HepG2 (cell line): ENCODE data around the gene C2. TPM values are rescaled to one million over a fixed set of nuclear protein-coding genes. Genes with fewer than 3 reads are reported as not detected.

ENCODE experiments used
- CBFB ChIP-seq: sonication (generic); formaldehyde crosslinking; IDR thresholded peaks from 2 replicates; pipeline ENCODE4 v1.4.0; 2020; ENCODE audit warnings: missing genetic modification reagents
- FLYWCH1 ChIP-seq: sonication (generic); formaldehyde crosslinking; IDR thresholded peaks from 2 replicates; pipeline ENCODE4 v1.8.1; 2023; ENCODE audit warnings: mild to moderate bottlenecking, missing genetic modification reagents
- KDM5A ChIP-seq: fragments of 200-600 bp; sonication (generic); IDR thresholded peaks from 2 replicates; pipeline ENCODE4 v1.7.0; 2018; ENCODE audit warnings: antibody characterized with exemption, mild to moderate bottlenecking, low read length, borderline replicate concordance
- KLF15 ChIP-seq: sonication (generic); formaldehyde crosslinking; IDR thresholded peaks from 2 replicates; pipeline ENCODE4 v1.8.1; 2023; ENCODE audit warnings: borderline replicate concordance, mild to moderate bottlenecking, inconsistent platforms, missing genetic modification reagents, mixed read lengths
- MTF2 ChIP-seq: sonication (generic); formaldehyde crosslinking; IDR thresholded peaks from 2 replicates; pipeline ENCODE4 v1.5.0; 2020; ENCODE audit warnings: missing genetic modification reagents, borderline replicate concordance
- NKX3-1 ChIP-seq: sonication (generic); formaldehyde crosslinking; IDR thresholded peaks from 2 replicates; pipeline ENCODE4 v1.5.0; 2020; ENCODE audit warnings: missing genetic modification reagents
- NRL ChIP-seq: sonication (generic); formaldehyde crosslinking; IDR thresholded peaks from 2 replicates; pipeline ENCODE4 v1.5.0; 2020; ENCODE audit warnings: missing genetic modification reagents, mild to moderate bottlenecking, moderate library complexity, borderline replicate concordance
- PBX2 ChIP-seq: IDR thresholded peaks from 2 replicates; pipeline ENCODE4 v1.6.1; 2016; ENCODE audit warnings: control low read depth
- RARG ChIP-seq: sonication (generic); formaldehyde crosslinking; IDR thresholded peaks from 2 replicates; pipeline ENCODE4 v1.4.0; 2020; ENCODE audit warnings: low read depth, mild to moderate bottlenecking, missing genetic modification reagents
- RFXAP ChIP-seq: sonication (generic); formaldehyde crosslinking; IDR thresholded peaks from 2 replicates; pipeline ENCODE4 v1.4.0; 2020; ENCODE audit warnings: missing genetic modification reagents, borderline replicate concordance
- SNAI1 ChIP-seq: sonication (generic); formaldehyde crosslinking; IDR thresholded peaks from 2 replicates; pipeline ENCODE4 v1.5.0; 2020; ENCODE audit warnings: mild to moderate bottlenecking, missing genetic modification reagents, borderline replicate concordance
- ZNF224 ChIP-seq: sonication (generic); formaldehyde crosslinking; IDR thresholded peaks from 2 replicates; pipeline ENCODE4 v1.5.0; 2020; ENCODE audit warnings: mild to moderate bottlenecking, missing genetic modification reagents
- ZNF225 ChIP-seq: sonication (generic); formaldehyde crosslinking; IDR thresholded peaks from 2 replicates; pipeline ENCODE4 v1.4.0; 2020; ENCODE audit warnings: mild to moderate bottlenecking, missing genetic modification reagents
- ZNF501 ChIP-seq: sonication (generic); formaldehyde crosslinking; IDR thresholded peaks from 2 replicates; pipeline ENCODE4 v1.5.1; 2020; ENCODE audit warnings: mild to moderate bottlenecking, moderate library complexity, missing genetic modification reagents
- ZXDC ChIP-seq: sonication (generic); formaldehyde crosslinking; IDR thresholded peaks from 2 replicates; pipeline ENCODE4 v1.5.0; 2020; ENCODE audit warnings: mild to moderate bottlenecking, missing genetic modification reagents
- polyA plus RNA-seq, 8 experiments: library from polyadenylated mRNA; depleted of rRNA in 3 of 8; stranded (reverse) in 7 of 8; unstranded in 1 of 8; fragments of >200 nt; fragmentation: Illumina TruSeq in 4 of 8; extraction: Trizol in 4 of 8; gene quantifications; 2 replicates each; pipeline versions ENCODE4 v1.2.1 to v1.2.3, GENCODE V29; 2011 to 2016; ENCODE audit warnings: low read depth in 4 of 8, missing spikeins in 1 of 8, mixed read lengths in 1 of 8; ENCODE audit not compliant: insufficient read depth in 1 of 8
- total RNA-seq, 5 experiments: library from RNA; depleted of rRNA; stranded (reverse); fragments of >200 nt; fragmentation: Illumina TruSeq; extraction: Trizol; gene quantifications; 2 replicates each; pipeline ENCODE4 v1.2.3, GENCODE V29; 2016; ENCODE audit warnings: low read depth in 1 of 5
- TF ChIP-seq, protein P1 (sequence below): sonication (generic); formaldehyde crosslinking; conservative IDR thresholded peaks from 2 replicates; pipeline ENCODE4 v1.4.0; 2020; ENCODE audit warnings: missing genetic modification reagents
- TF ChIP-seq, protein P2 (sequence below): sonication (generic); formaldehyde crosslinking; IDR thresholded peaks from 2 replicates; pipeline ENCODE4 v1.8.0; 2022; ENCODE audit warnings: mild to moderate bottlenecking, missing genetic modification reagents, moderate library complexity
- TF ChIP-seq, protein P3 (sequence below): sonication (generic); formaldehyde crosslinking; IDR thresholded peaks from 2 replicates; pipeline ENCODE4 v1.5.0; 2020; ENCODE audit warnings: missing genetic modification reagents, mild to moderate bottlenecking, borderline replicate concordance
- TF ChIP-seq, protein P4 (sequence below): sonication (generic); formaldehyde crosslinking; IDR thresholded peaks from 2 replicates; pipeline ENCODE4 v1.5.0; 2020; ENCODE audit warnings: missing genetic modification reagents

The C2 gene
- total and polyA plus RNA-seq, 2 of the 13 experiments (the other 11 are each of a cell fraction or from before 2014, with no cell fraction given) = 165 to 307 TPM

- peak; percentile 48; the same call in 1 of the 2 replicates for TF ChIP-seq MTF2
- peak; percentile 64; the same call in 1 of the 2 replicates for TF ChIP-seq KDM5A
- TF ChIP-seq, protein P1, sequence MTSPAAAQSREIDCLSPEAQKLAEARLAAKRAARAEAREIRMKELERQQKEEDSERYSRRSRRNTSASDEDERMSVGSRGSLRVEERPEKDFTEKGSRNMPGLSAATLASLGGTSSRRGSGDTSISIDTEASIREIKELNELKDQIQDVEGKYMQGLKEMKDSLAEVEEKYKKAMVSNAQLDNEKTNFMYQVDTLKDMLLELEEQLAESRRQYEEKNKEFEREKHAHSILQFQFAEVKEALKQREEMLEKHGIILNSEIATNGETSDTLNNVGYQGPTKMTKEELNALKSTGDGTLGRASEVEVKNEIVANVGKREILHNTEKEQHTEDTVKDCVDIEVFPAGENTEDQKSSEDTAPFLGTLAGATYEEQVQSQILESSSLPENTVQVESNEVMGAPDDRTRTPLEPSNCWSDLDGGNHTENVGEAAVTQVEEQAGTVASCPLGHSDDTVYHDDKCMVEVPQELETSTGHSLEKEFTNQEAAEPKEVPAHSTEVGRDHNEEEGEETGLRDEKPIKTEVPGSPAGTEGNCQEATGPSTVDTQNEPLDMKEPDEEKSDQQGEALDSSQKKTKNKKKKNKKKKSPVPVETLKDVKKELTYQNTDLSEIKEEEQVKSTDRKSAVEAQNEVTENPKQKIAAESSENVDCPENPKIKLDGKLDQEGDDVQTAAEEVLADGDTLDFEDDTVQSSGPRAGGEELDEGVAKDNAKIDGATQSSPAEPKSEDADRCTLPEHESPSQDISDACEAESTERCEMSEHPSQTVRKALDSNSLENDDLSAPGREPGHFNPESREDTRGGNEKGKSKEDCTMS = no peak
- TF ChIP-seq ZNF225 (CRISPR knock-in tag) = no peak; the same call in none of the 2 replicates
- no peak for TF ChIP-seq ZXDC (CRISPR knock-in tag)
- no peak; the same call in 1 of the 2 replicates for TF ChIP-seq NRL
- TF ChIP-seq FLYWCH1 (CRISPR knock-in tag) = no peak
- TF ChIP-seq NKX3-1 = 0 out of 2 replicates have a peak, but pooled peaks have one; percentile 26
- TF ChIP-seq, protein P2, sequence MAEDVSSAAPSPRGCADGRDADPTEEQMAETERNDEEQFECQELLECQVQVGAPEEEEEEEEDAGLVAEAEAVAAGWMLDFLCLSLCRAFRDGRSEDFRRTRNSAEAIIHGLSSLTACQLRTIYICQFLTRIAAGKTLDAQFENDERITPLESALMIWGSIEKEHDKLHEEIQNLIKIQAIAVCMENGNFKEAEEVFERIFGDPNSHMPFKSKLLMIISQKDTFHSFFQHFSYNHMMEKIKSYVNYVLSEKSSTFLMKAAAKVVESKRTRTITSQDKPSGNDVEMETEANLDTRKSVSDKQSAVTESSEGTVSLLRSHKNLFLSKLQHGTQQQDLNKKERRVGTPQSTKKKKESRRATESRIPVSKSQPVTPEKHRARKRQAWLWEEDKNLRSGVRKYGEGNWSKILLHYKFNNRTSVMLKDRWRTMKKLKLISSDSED (CRISPR knock-in tag) = no peak
- peak; percentile 86 for TF ChIP-seq RFXAP (CRISPR knock-in tag)
- TF ChIP-seq, protein P3, sequence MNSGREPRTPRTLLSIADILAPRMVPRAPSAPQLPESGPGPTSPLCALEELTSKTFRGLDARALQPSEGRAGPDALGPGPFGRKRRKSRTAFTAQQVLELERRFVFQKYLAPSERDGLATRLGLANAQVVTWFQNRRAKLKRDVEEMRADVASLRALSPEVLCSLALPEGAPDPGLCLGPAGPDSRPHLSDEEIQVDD (CRISPR knock-in tag) = no peak; the same call in 1 of the 2 replicates
- TF ChIP-seq SNAI1 = peak; percentile 89
- TF ChIP-seq ZNF501 = peak; percentile 91
- TF ChIP-seq, protein P4, sequence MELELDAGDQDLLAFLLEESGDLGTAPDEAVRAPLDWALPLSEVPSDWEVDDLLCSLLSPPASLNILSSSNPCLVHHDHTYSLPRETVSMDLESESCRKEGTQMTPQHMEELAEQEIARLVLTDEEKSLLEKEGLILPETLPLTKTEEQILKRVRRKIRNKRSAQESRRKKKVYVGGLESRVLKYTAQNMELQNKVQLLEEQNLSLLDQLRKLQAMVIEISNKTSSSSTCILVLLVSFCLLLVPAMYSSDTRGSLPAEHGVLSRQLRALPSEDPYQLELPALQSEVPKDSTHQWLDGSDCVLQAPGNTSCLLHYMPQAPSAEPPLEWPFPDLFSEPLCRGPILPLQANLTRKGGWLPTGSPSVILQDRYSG = no peak
- peak; percentile 42 for TF ChIP-seq CBFB
- peak; percentile 90 for TF ChIP-seq PBX2 (CRISPR knock-in tag)
- 0 out of 2 replicates have a peak, but pooled peaks have one; percentile 4 for TF ChIP-seq ZNF224
- no peak; the same call in 1 of the 2 replicates for TF ChIP-seq KLF15 (CRISPR knock-in tag)
- peak; percentile 62; the same call in 1 of the 2 replicates for TF ChIP-seq RARG (CRISPR knock-in tag)
Measured at GRCh38 chr6:31945507-31946369, 18.2 kb downstream of the C2 start, which contains the start of gene CFB (continued).
